OCI-LY1 (cell line): Measurements from ENCODE around the gene EEPD1.

Experiments
- EZH2 ChIP-seq: fragments of 200-600 bp; sonication (generic), shearing (Covaris generic); IDR thresholded peaks from 2 replicates; pipeline ENCODE4 v1.8.0; 2017; ENCODE audit warnings: borderline replicate concordance, mixed run types, mild to moderate bottlenecking, antibody characterized with exemption, low read length, moderate library complexity, mixed read lengths
- TF ChIP-seq, protein P1 (sequence below): fragments of 200-600 bp; sonication (generic), shearing (Covaris generic); IDR thresholded peaks from 2 replicates; pipeline ENCODE4 v1.5.1; 2017; ENCODE audit warnings: mild to moderate bottlenecking, antibody characterized with exemption, low read length, moderate library complexity, mixed read lengths

DNA sequence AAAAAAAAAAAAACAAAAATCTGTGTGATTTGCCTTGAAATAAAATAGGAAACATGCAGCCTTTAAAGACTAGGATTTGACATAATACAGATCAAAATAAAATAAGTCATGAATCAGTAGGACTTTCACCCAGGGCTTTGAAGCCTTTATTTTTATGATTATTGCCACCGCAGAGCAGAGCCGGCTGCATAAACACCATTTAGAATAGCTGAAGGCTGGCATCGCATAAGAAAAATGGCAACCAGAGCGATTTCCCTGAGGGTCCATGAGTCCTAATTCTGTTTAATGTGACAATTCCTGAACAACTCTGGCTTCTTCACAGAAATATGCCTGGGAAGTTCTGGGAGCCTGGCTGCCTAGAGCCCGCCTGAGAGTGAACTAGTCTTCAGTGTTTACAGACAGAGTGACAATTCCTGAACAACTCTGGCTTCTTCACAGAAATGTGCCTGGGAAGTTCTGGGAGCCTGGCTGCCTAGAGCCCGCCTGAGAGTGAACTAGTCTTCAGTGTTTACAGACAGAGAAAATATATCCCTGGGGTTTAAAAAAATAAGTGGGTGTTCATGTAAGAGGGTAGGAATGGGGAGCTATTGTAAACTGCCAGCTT, 112.0 kb downstream of the EEPD1 start:
- TF ChIP-seq, protein P1, sequence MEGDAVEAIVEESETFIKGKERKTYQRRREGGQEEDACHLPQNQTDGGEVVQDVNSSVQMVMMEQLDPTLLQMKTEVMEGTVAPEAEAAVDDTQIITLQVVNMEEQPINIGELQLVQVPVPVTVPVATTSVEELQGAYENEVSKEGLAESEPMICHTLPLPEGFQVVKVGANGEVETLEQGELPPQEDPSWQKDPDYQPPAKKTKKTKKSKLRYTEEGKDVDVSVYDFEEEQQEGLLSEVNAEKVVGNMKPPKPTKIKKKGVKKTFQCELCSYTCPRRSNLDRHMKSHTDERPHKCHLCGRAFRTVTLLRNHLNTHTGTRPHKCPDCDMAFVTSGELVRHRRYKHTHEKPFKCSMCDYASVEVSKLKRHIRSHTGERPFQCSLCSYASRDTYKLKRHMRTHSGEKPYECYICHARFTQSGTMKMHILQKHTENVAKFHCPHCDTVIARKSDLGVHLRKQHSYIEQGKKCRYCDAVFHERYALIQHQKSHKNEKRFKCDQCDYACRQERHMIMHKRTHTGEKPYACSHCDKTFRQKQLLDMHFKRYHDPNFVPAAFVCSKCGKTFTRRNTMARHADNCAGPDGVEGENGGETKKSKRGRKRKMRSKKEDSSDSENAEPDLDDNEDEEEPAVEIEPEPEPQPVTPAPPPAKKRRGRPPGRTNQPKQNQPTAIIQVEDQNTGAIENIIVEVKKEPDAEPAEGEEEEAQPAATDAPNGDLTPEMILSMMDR: no peak
- TF ChIP-seq EZH2: no peak
